ENCODE results near the gene KRTAP4-8.

DNA sequence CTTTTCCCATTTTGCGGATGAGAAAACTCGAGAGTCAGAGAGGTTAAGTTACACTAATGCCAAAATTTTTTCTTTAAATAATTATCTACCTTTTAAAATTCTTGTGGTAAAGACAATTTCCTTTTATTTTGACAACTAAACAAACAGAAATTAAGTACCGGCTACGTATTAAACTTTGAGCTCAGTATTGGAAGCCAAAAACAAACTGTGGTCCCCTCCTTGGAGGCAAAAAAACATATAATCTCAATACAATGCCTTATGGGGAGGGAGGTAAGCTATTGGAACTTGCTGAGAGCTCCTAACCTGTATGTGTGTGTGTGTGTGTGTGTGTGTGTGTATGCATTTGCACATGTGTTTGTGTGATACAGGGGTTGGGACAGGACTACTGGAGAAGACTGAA lies 34.5 kb downstream of the KRTAP4-8 start:
- no peak for TF ChIP-seq TCF12 (IDR thresholded peaks at IDR 0.05; ENCODE audit: low read depth)
- TF ChIP-seq USF1 (IDR thresholded peaks at IDR 0.05), result no peak
- no peak for TF ChIP-seq MAX (IDR thresholded peaks at IDR 0.05)
- TF ChIP-seq CREB1 (IDR thresholded peaks at IDR 0.05; ENCODE audit: low read depth), result no peak
- no peak for TF ChIP-seq RAD21 (IDR thresholded peaks at IDR 0.05; ENCODE audit: low read depth)
- TF ChIP-seq TAF1 (IDR thresholded peaks at IDR 0.05; ENCODE audit: low read depth), result no peak
